GM21576 (cell line): ENCODE measurements around the gene NPTX2.

ENCODE experiments used
- ATAC-seq: cut with Tn5 transposase; IDR thresholded peaks from one replicate; pipeline ENCODE4 v1.9.1; 2021; ENCODE audit warnings: mild to moderate bottlenecking, moderate library complexity; ENCODE audit not compliant: unreplicated experiment

The NPTX2 gene

GRCh38 chr7:98653601-98654310 is 36.7 kb downstream of the NPTX2 start:
- ATAC-seq = no peak

- ATAC-seq = no peak
These were observed 37.6 kb downstream of the NPTX2 start for GRCh38 chr7:98654524-98655272.

- ATAC-seq = no peak
These were observed 38.5 kb downstream of the NPTX2 start for GRCh38 chr7:98655611-98656010.

GRCh38 chr7:98656899-98657298 is 39.8 kb downstream of the NPTX2 start:
- no peak for ATAC-seq

GRCh38 chr7:98657736-98658135 is 40.7 kb downstream of the NPTX2 start:
- no peak for ATAC-seq

GRCh38 chr7:98659756-98660155 is 42.7 kb downstream of the NPTX2 start:
- ATAC-seq = no peak

- ATAC-seq = no peak
These were observed 44.5 kb downstream of the NPTX2 start for GRCh38 chr7:98661607-98662006.

GRCh38 chr7:98662289-98662688 is 45.2 kb downstream of the NPTX2 start:
- ATAC-seq = no peak

- no peak for ATAC-seq
These were observed 47.8 kb downstream of the NPTX2 start for GRCh38 chr7:98664882-98665281.

GRCh38 chr7:98668255-98668654 is 51.2 kb downstream of the NPTX2 start:
- ATAC-seq = no peak

GRCh38 chr7:98669329-98670000 is 52.4 kb downstream of the NPTX2 start:
- ATAC-seq = no peak

GRCh38 chr7:98670186-98670585 is 53.1 kb downstream of the NPTX2 start:
- ATAC-seq = no peak

- no peak for ATAC-seq
These were observed 54.7 kb downstream of the NPTX2 start for GRCh38 chr7:98671733-98672331.

- ATAC-seq = no peak
These were observed 57.4 kb downstream of the NPTX2 start for GRCh38 chr7:98674461-98674860.

GRCh38 chr7:98674881-98675280 is 57.8 kb downstream of the NPTX2 start:
- ATAC-seq = no peak

- no peak for ATAC-seq
These were observed 61.1 kb downstream of the NPTX2 start for GRCh38 chr7:98678215-98678614.
